Measurements from ENCODE around the gene PAX8.

DNA sequence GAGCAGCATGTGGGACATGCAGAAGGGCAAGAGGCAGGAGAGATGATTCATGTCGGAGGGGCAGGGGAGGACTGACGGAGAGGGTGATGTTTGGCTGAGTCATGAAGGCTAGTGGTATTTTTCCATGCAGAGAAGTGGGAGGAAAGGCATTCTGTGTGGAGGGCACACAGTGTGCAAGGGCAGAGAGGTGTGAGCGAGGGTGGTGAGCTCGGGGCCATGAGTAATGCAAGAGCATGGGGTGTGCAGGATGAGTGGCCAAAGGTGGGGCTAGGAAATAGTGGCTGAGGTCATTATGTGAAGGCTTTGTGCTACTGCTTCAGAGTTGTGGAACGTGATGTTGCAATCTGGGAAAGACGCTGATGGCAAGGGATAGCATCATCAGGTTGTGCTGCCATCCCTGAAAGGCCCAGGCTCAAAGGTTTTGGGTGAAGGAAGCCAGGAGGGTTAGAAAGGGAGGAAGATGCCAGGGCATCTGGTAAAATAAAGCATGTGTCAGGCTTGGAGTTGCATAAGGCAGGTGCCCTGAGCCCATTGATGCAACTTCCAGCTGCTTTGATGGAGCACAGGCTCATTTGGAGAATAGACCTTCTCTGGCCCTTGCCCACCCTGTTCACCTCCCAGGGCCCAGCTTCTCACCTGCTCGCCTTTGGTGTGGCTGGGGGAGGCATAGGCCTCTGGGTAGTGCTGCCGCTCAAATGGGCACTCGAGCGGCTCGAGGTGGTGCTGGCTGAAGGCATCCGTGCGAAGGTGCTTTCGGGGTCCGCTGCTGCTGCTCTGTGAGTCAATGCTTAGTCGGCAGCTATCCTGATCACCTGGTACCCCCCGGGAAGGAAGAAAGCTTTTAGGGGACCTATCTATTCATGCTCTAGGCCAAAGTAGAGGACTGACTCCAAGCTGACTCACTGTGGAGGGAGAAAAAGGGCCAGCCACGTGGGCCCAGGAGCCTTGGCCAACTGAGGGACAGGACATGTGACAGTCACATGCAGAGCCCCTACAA lies 37.5 kb downstream of the PAX8 start:
- TF ChIP-seq, protein P1, sequence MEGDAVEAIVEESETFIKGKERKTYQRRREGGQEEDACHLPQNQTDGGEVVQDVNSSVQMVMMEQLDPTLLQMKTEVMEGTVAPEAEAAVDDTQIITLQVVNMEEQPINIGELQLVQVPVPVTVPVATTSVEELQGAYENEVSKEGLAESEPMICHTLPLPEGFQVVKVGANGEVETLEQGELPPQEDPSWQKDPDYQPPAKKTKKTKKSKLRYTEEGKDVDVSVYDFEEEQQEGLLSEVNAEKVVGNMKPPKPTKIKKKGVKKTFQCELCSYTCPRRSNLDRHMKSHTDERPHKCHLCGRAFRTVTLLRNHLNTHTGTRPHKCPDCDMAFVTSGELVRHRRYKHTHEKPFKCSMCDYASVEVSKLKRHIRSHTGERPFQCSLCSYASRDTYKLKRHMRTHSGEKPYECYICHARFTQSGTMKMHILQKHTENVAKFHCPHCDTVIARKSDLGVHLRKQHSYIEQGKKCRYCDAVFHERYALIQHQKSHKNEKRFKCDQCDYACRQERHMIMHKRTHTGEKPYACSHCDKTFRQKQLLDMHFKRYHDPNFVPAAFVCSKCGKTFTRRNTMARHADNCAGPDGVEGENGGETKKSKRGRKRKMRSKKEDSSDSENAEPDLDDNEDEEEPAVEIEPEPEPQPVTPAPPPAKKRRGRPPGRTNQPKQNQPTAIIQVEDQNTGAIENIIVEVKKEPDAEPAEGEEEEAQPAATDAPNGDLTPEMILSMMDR (conservative IDR thresholded peaks at IDR 0.05 in 1 of 2, IDR thresholded peaks at IDR 0.05 in 1 of 2; ENCODE audit: low read depth in 1 of 2, low read length in 2 of 2): no peak
- no peak for TF ChIP-seq EZH2 (IDR thresholded peaks at IDR 0.05; ENCODE audit: low read length, missing control alignments)
